OCI-LY3 (cell line): ENCODE measurements around the gene MRC2.

Source experiments
- H2AFZ ChIP-seq: fragments of 200-600, 300-600 bp; shearing (Covaris generic); 2 replicates; pipeline ENCODE4 v1.6.0; 2014; ENCODE audit warnings: antibody characterized with exemption, low read depth, low read length
- H3K27ac ChIP-seq: fragments of 200-600, 300-600 bp; sonication (generic); 2 replicates; pipeline ENCODE4 v1.5.1; 2014; ENCODE audit warnings: mild to moderate bottlenecking, low read length, moderate library complexity, mixed read lengths
- H3K27me3 ChIP-seq: fragments of 200-600, 300-600 bp; sonication (generic); 2 replicates; pipeline ENCODE4 v1.6.1; 2014; ENCODE audit warnings: low read depth, low read length, mixed read lengths
- H3K36me3 ChIP-seq: fragments of 200-600, 300-600 bp; sonication (generic); replicated peaks from 2 replicates; pipeline ENCODE3; 2014; ENCODE audit warnings: low read depth, low read length, mixed read lengths
- H3K4me1 ChIP-seq: fragments of 300-600, 200-600 bp; sonication (generic); 2 replicates; pipeline ENCODE4 v1.6.1; 2014; ENCODE audit warnings: low read length, mixed read lengths
- H3K4me2 ChIP-seq: fragments of 200-600, 300-600 bp; sonication (generic); 2 replicates; pipeline ENCODE4 v1.6.1; 2014; ENCODE audit warnings: low read length, mixed read lengths
- H3K4me3 ChIP-seq: fragments of 300-600, 200-600 bp; sonication (generic); 2 replicates; pipeline ENCODE4 v1.5.1; 2014; ENCODE audit warnings: antibody characterized with exemption, mild to moderate bottlenecking, low read length, moderate library complexity
- H3K79me2 ChIP-seq: fragments of 300-600, 200-600 bp; shearing (Covaris generic); 2 replicates; pipeline ENCODE4 v1.6.1; 2014; ENCODE audit warnings: mild to moderate bottlenecking, low read length, mixed read lengths
- H3K9ac ChIP-seq: fragments of 300-600, 200-600 bp; shearing (Covaris generic); 2 replicates; pipeline ENCODE4 v1.6.0; 2014; ENCODE audit warnings: mild to moderate bottlenecking, low read length, moderate library complexity
- H3K9me3 ChIP-seq: fragments of 200-600, 300-600 bp; shearing (Covaris generic); 2 replicates; pipeline ENCODE4 v1.6.1; 2014; ENCODE audit warnings: low read length, mixed read lengths; ENCODE audit not compliant: insufficient read depth
- H4K20me1 ChIP-seq: fragments of 200-600, 300-600 bp; sonication (generic); 2 replicates; pipeline ENCODE4 v1.6.1; 2016; ENCODE audit warnings: low read length, mixed read lengths; ENCODE audit not compliant: insufficient read depth
- CTCF ChIP-seq: fragments of 200-600, 300-600 bp; sonication (generic); IDR thresholded peaks from 2 replicates; pipeline ENCODE4 v1.5.1; 2014; ENCODE audit warnings: antibody characterized with exemption, low read length, low read depth
- EZH2phosphoT487 ChIP-seq: fragments of 200-600 bp; shearing (Covaris generic); IDR thresholded peaks from 2 replicates; pipeline ENCODE4 v1.6.1; 2018; ENCODE audit warnings: antibody characterized with exemption, mixed run types, low read depth

MRC2 gene

GRCh38 chr17:62653826-62654761 lies 26.6 kb downstream of the MRC2 start:
- Histone ChIP-seq H3K36me3 (no peaks in the 10 kb centered on the region), H2AFZ (no peak overlapping the region), H3K4me3 (peak overlapping the region; percentile 41), H4K20me1 (0 out of 2 replicates have a peak, but pooled peaks cover 4% of the 10 kb centered on the region), H3K4me1 (peaks cover 30% of the 10 kb centered on the region), H3K27me3 (no peaks in the 10 kb centered on the region), H3K27ac (peak overlapping the region; percentile 94), H3K4me2 (peak overlapping the region; percentile 99), H3K9ac (peak overlapping the region; percentile 25; the same call in 1 of the 2 replicates), H3K79me2 (no peaks in the 10 kb centered on the region), H3K9me3 (no peaks in the 10 kb centered on the region)
- no peak for TF ChIP-seq EZH2phosphoT487
- no peak for TF ChIP-seq CTCF

GRCh38 chr17:62655656-62656055 lies 28.2 kb downstream of the MRC2 start:
- Histone ChIP-seq H3K4me3 (no peak overlapping the region), H2AFZ (no peak overlapping the region), H4K20me1 (0 out of 2 replicates have a peak, but pooled peaks cover 4% of the 10 kb centered on the region), H3K36me3 (no peaks in the 10 kb centered on the region), H3K9ac (no peak overlapping the region), H3K79me2 (no peaks in the 10 kb centered on the region), H3K9me3 (no peaks in the 10 kb centered on the region), H3K4me1 (peaks cover 30% of the 10 kb centered on the region), H3K27me3 (no peaks in the 10 kb centered on the region), H3K4me2 (no peak overlapping the region), H3K27ac (no peak overlapping the region)
- TF ChIP-seq EZH2phosphoT487 (no peak), CTCF (no peak)

GRCh38 chr17:62656446-62656845 lies 29.0 kb downstream of the MRC2 start:
- Histone ChIP-seq H3K9ac (no peak overlapping the region), H3K36me3 (no peaks in the 10 kb centered on the region), H2AFZ (no peak overlapping the region), H3K27me3 (no peaks in the 10 kb centered on the region), H3K4me3 (no peak overlapping the region), H3K79me2 (no peaks in the 10 kb centered on the region), H4K20me1 (0 out of 2 replicates have a peak, but pooled peaks cover 4% of the 10 kb centered on the region), H3K9me3 (no peaks in the 10 kb centered on the region; the same call in 1 of the 2 replicates), H3K4me2 (no peak overlapping the region), H3K27ac (no peak overlapping the region), H3K4me1 (peaks cover 27% of the 10 kb centered on the region)
- TF ChIP-seq EZH2phosphoT487 (no peak), CTCF (no peak)

DNA sequence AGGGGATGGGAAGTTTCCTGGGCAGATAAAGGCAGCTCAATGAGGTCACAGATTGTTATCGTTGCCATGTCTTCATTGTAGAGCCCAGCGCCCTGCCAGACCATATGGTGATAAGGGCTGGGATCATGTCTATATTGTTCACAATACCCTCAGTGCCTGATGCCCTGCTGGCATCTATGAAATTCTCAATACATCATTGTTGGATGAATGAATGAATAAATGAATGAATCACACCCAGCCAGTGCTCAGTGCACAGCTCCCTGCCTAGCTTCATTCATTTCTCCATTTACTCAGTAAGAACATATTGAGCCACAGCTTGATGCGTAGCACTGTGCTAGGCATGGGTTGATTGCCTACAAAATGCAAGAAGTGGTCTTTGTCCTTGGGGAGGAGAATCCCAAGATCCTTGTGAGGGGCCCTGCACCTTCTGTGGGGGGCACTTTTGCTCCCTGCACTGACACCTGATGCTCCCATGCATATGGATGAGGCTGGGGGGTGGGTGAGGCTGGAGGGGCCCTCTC lies 29.7 kb downstream of the MRC2 start:
- H4K20me1 ChIP-seq = 0 out of 2 replicates have a peak, but pooled peaks cover 4% of the 10 kb centered on the region
- peaks cover 20% of the 10 kb centered on the region for H3K4me1 ChIP-seq
- H3K36me3 ChIP-seq = no peaks in the 10 kb centered on the region
- no peak overlapping the region for H3K27ac ChIP-seq
- TF ChIP-seq CTCF (no peak), EZH2phosphoT487 (no peak)
- no peak overlapping the region for H2AFZ ChIP-seq
- H3K4me3 ChIP-seq = no peak overlapping the region
- no peak overlapping the region for H3K4me2 ChIP-seq
- no peaks in the 10 kb centered on the region for H3K79me2 ChIP-seq
- H3K9me3 ChIP-seq = no peaks in the 10 kb centered on the region; the same call in 1 of the 2 replicates
- no peak overlapping the region for H3K9ac ChIP-seq
- no peaks in the 10 kb centered on the region for H3K27me3 ChIP-seq
